Measurements from ENCODE around the gene SATB1.
"Not testable (repeated sequence)": the region's sequence is repeated elsewhere in the genome, so short reads cannot be mapped to it uniquely, and the experiment has no call there.

SATB1 gene

GRCh38 chr3:18349197-18349798 lies 75.8 kb downstream of the SATB1 start:
- no peak for DNase-seq

GRCh38 chr3:18346097-18346496 lies 79.0 kb downstream of the SATB1 start:
- no peak for DNase-seq

GRCh38 chr3:18345015-18345367 lies 80.1 kb downstream of the SATB1 start:
- no peak for DNase-seq

GRCh38 chr3:18344306-18345014 lies 80.7 kb downstream of the SATB1 start:
- DNase-seq = no peak

- no peak for DNase-seq
Measured at GRCh38 chr3:18343809-18344208, 81.3 kb downstream of the SATB1 start.

GRCh38 chr3:18338827-18339514 lies 86.2 kb downstream of the SATB1 start:
- DNase-seq = no peak

GRCh38 chr3:18337231-18337630 lies 87.9 kb downstream of the SATB1 start:
- DNase-seq = no peak

- no peak for DNase-seq
Measured at GRCh38 chr3:18334837-18335601, 90.1 kb downstream of the SATB1 start.

- not testable (repeated sequence) for DNase-seq
Measured at GRCh38 chr3:18330772-18331441, 94.2 kb downstream of the SATB1 start.

- DNase-seq = no peak
Measured at GRCh38 chr3:18308096-18308650, 117.0 kb downstream of the SATB1 start.

GRCh38 chr3:18307529-18307928 lies 117.6 kb downstream of the SATB1 start:
- DNase-seq = no peak

GRCh38 chr3:18302517-18302916 lies 122.6 kb downstream of the SATB1 start:
- no peak for DNase-seq

- DNase-seq = no peak
Measured at GRCh38 chr3:18301781-18302180, 123.4 kb downstream of the SATB1 start.

- no peak for DNase-seq
Measured at GRCh38 chr3:18300916-18301315, 124.2 kb downstream of the SATB1 start.

- no peak for DNase-seq
Measured at GRCh38 chr3:18297126-18297525, 128.0 kb downstream of the SATB1 start.

Measured in activated naive CD4-positive, alpha-beta T cell treated with anti-CD3 and anti-CD28 coated beads, Interleukin-2, amount 50 U/mL, for 16 hours (primary cell).